MM.1S (cell line): ENCODE measurements around the gene EBF3.

Source experiments
- CTCF ChIP-seq: fragments of 300-600 bp; sonication (generic); IDR thresholded peaks from 2 replicates; pipeline ENCODE4 v1.5.1; 2016; ENCODE audit warnings: antibody characterized with exemption, low read length, mixed read lengths
- EZH2 ChIP-seq: fragments of 300-600 bp; sonication (generic); optimal IDR thresholded peaks from 2 replicates; pipeline ENCODE3; 2017; ENCODE audit warnings: low read depth, mild to moderate bottlenecking, antibody characterized with exemption, low read length, mixed read lengths

- TF ChIP-seq CTCF (no peak), EZH2 (no peak)
Measured at GRCh38 chr10:129921801-129922597, 42.1 kb downstream of the EBF3 start.
